Spleen (tissue), 11 donors: ENCODE measurements around the gene STX12. TPM values are rescaled to one million over a fixed set of nuclear protein-coding genes. Genes with fewer than 3 reads are reported as not detected.

Experiments
- DNase-seq: peaks from one replicate; pipeline ENCODE4 v3.0.0-alpha.2; 2020
- H3K27ac ChIP-seq, 8 donors: fragments of 200-600 bp; sonication (generic) in 7 of 8; 1 replicate in 4 of 8; 2 replicates in 4 of 8; pipeline versions ENCODE4 v1.5.0 to v1.8.0; 2016 to 2021; ENCODE audit warnings: inconsistent platforms in 4 of 8, mild to moderate bottlenecking in 4 of 8, moderate library complexity in 1 of 8
- H3K27me3 ChIP-seq, 7 donors: fragments of 200-600 bp; sonication (generic) in 6 of 7; replicated peaks in 1 of 7; 1 replicate in 4 of 7; 2 replicates in 3 of 7; pipeline versions ENCODE4 v1.5.0 to v1.8.0; 2016 to 2021; ENCODE audit warnings: inconsistent platforms in 3 of 7, mild to moderate bottlenecking in 1 of 7
- H3K36me3 ChIP-seq, 6 donors: fragments of 200-600 bp; sonication (generic) in 5 of 6; 1 replicate in 4 of 6; 2 replicates in 2 of 6; pipeline versions ENCODE4 v1.5.0 to v1.8.0; 2016 to 2021; ENCODE audit warnings: inconsistent platforms in 2 of 6
- H3K4me1 ChIP-seq, 6 donors: fragments of 200-600 bp; sonication (generic) in 5 of 6; 1 replicate in 3 of 6; 2 replicates in 3 of 6; pipeline versions ENCODE4 v1.5.0 to v1.8.0; 2016 to 2021; ENCODE audit warnings: inconsistent platforms in 3 of 6
- H3K4me3 ChIP-seq, 8 donors: fragments of 200-600 bp; sonication (generic) in 7 of 8; 1 replicate in 4 of 8; 2 replicates in 4 of 8; pipeline versions ENCODE4 v1.5.0 to v1.8.0; 2016 to 2021; ENCODE audit warnings: inconsistent platforms in 4 of 8, mild to moderate bottlenecking in 4 of 8, moderate library complexity in 2 of 8
- H3K9me3 ChIP-seq, 8 donors: fragments of 200-600 bp; sonication (generic) in 7 of 8; 1 replicate in 4 of 8; 2 replicates in 4 of 8; pipeline versions ENCODE4 v1.5.0 to v1.8.0; 2016 to 2021; ENCODE audit warnings: inconsistent platforms in 4 of 8
- POLR2A ChIP-seq, 3 donors: fragments of 450-650 bp; IDR thresholded peaks; one replicate each; pipeline ENCODE4 v1.5.1; 2017; ENCODE audit warnings: antibody characterized with exemption in 3 of 3, mild to moderate bottlenecking in 1 of 3
- POLR2AphosphoS5 ChIP-seq, 3 donors: sonication (generic); formaldehyde crosslinking; IDR thresholded peaks; one replicate each; pipeline ENCODE4 v1.5.1; 2017; ENCODE audit warnings: antibody characterized with exemption in 3 of 3
- WGBS, 5 donors: extraction: QIAGEN DNeasy Blood & Tissue Kit in 3 of 5; methylation state at CpG; one replicate each; pipeline versions ENCODE4 v1.1.5 to v1.1.7; 2013 to 2018; 5-methylcytosine and 5-hydroxymethylcytosine counted together
- intact Hi-C: fragments of 100-400 bp; cut with DNase I; formaldehyde crosslinking; loops from one replicate; pipeline ENCODE4 v1.15.0; 2023; ENCODE audit warnings: low total_unique reads
- polyA plus RNA-seq, 3 donors: library from polyadenylated mRNA; stranded (reverse); fragments of 200-250 nt; gene quantifications; one replicate each; pipeline ENCODE4 v1.2.1, GENCODE V29; 2013
- total RNA-seq, 7 donors: library from RNA; depleted of rRNA in 3 of 7; stranded (reverse); fragments of >200 nt in 3 of 7; fragmentation: NEBNext Ultra II Directional in 4 of 7; extraction: Animal tissue kit (Norgen Biotek cat#: 25700) in 4 of 7; gene quantifications; one replicate each; pipeline versions ENCODE4 v1.1.0 to v1.2.1, GENCODE V29; 2016 to 2021
- TF ChIP-seq, protein P1 (sequence below), 11 experiments: fragments of 200-600 bp in 7 of 11; fragments of 450-650 bp in 4 of 11; sonication (generic) in 4 of 11; IDR thresholded peaks in 8 of 11; conservative IDR thresholded peaks in 3 of 11; 1 replicate in 7 of 11; 2 replicates in 4 of 11; pipeline versions ENCODE4 v1.4.0 to v1.8.0; 2016 to 2021; ENCODE audit warnings: antibody characterized with exemption in 11 of 11, inconsistent platforms in 4 of 11, mild to moderate bottlenecking in 1 of 11
- donor health status: healthy with polysubstance abuse.
- donor health status: DM: no; HTN: no; CAD: no; lungs with moderate emphysema.
- donor health status: DM: no; HTN: no; CAD: no.
- donor health status: Bipolar disorder and iron deficiency.
- donor health status: healthy.
- donor health status: DM: no; HTN: no; CAD: no.
- donor health status: DM: yes; HTN: yes; CAD: no.

The STX12 gene
- total and polyA plus RNA-seq, 10 donors: 17.7 to 88.1 (median 48.2) TPM

DNA sequence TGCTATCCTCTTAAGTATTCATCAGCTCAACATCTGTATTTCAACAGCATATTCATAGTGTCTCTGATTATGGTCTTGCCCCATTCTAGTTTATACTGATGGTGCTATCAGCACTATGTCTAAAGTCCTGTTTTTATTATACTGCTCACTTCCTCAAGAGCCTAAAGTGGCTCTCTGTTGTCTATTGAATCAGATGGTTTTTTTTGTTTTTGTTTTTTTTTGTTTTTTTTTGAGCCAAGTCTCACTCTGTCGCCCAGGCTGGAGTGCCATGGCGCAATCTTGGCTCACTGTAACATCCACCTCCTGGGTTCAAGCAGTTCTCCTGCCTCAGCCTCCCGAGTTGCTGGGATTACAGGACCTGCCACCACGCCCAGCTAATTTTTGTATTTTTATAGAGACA is 6.1 kb downstream of the STX12 start:
- no peak for DNase-seq
- Histone ChIP-seq H3K27ac (peak overlapping the region in 3 of 8 donors; percentile 25 to 42 (median 41)), H3K27me3 (no peaks in the 10 kb centered on the region), H3K36me3 (peaks cover 0 to 75% (median 13%) of the 10 kb centered on the region in 6 donors), H3K4me1 (peaks cover 28 to 100% (median 57%) of the 10 kb centered on the region in 6 donors), H3K9me3 (no peaks in the 10 kb centered on the region), H3K4me3 (no peak overlapping the region)
- intact Hi-C loops: no loop called here
- WGBS, 5 donors: 71 to 92% (median 78%) methylated on average over 4 of the region's 4 CpGs
- TF ChIP-seq POLR2AphosphoS5 (IDR thresholded peaks at IDR 0.05) (no peak), POLR2A (IDR thresholded peaks at IDR 0.05) (no peak)
- TF ChIP-seq, protein P1, sequence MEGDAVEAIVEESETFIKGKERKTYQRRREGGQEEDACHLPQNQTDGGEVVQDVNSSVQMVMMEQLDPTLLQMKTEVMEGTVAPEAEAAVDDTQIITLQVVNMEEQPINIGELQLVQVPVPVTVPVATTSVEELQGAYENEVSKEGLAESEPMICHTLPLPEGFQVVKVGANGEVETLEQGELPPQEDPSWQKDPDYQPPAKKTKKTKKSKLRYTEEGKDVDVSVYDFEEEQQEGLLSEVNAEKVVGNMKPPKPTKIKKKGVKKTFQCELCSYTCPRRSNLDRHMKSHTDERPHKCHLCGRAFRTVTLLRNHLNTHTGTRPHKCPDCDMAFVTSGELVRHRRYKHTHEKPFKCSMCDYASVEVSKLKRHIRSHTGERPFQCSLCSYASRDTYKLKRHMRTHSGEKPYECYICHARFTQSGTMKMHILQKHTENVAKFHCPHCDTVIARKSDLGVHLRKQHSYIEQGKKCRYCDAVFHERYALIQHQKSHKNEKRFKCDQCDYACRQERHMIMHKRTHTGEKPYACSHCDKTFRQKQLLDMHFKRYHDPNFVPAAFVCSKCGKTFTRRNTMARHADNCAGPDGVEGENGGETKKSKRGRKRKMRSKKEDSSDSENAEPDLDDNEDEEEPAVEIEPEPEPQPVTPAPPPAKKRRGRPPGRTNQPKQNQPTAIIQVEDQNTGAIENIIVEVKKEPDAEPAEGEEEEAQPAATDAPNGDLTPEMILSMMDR (IDR thresholded peaks at IDR 0.05 in 8 of 11, conservative IDR thresholded peaks at IDR 0.05 in 3 of 11): no peak

DNA sequence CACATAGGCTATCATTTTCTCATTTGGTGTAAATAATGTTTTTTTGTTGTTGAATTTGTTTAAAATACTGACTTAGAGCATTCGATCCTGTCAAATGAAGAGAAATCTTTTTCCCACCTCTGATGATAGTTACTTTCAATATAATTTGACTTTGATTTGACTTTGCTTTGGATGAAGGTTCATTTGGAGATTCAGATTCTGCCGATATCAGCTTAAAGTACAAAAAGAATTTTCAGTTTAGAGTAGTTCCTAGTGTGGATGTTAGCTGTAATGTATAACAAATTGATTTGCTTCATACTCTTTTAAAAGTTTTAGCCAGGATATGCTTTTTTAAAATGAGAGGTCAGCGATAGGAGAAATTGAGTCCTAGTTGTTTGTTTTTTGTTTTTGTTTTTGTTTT is 9.9 kb downstream of the STX12 start:
- Histone ChIP-seq H3K4me3 (no peak overlapping the region), H3K27me3 (no peaks in the 10 kb centered on the region), H3K36me3 (peaks cover 0 to 46% (median 9%) of the 10 kb centered on the region in 6 donors), H3K9me3 (no peaks in the 10 kb centered on the region), H3K27ac (no peak overlapping the region), H3K4me1 (peaks cover 11 to 99% (median 48%) of the 10 kb centered on the region in 6 donors)
- TF ChIP-seq POLR2A (IDR thresholded peaks at IDR 0.05): no peak
- no peak for TF ChIP-seq POLR2AphosphoS5 (IDR thresholded peaks at IDR 0.05)
- TF ChIP-seq, protein P1 (IDR thresholded peaks at IDR 0.05 in 8 of 11, conservative IDR thresholded peaks at IDR 0.05 in 3 of 11): no peak
- DNase-seq: no peak
- intact Hi-C loops: no loop called here
- 95 to 99% (median 96%) methylated on average over 3 of the region's 3 CpGs for WGBS, 5 donors

DNA sequence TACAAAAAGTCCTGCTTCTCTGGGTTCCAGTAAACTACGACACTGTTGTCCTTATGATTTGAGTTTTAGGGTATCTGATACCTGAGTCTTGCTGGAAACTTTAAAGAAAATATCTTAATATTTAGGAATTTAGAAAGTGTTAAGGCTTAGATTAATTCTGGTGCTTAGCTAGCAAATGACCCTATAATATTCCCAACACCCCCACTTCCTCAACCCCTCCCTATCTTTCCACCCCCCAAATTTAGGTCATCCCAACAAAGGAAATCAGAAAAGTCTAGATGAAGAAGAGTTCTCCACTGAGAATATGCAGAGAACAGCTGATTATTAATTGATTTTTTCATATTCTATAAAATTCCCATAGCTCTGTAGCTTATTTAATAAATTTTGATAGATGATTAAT is 11.7 kb downstream of the STX12 start:
- Histone ChIP-seq H3K27ac (peak overlapping the region in 1 of 8 donors; percentile 61), H3K9me3 (no peaks in the 10 kb centered on the region), H3K36me3 (peaks cover 0 to 47% (median 12%) of the 10 kb centered on the region in 6 donors), H3K4me1 (peaks cover 6 to 99% (median 52%) of the 10 kb centered on the region in 6 donors), H3K4me3 (no peak overlapping the region), H3K27me3 (no peaks in the 10 kb centered on the region)
- no peak for DNase-seq
- intact Hi-C loops: no loop called here
- 97 to 100% (median 97%) methylated on average over 1 of the region's 1 CpG for WGBS, 5 donors
- TF ChIP-seq, protein P1 (IDR thresholded peaks at IDR 0.05 in 8 of 11, conservative IDR thresholded peaks at IDR 0.05 in 3 of 11): no peak
- TF ChIP-seq POLR2A (IDR thresholded peaks at IDR 0.05) (no peak), POLR2AphosphoS5 (IDR thresholded peaks at IDR 0.05) (no peak)

DNA sequence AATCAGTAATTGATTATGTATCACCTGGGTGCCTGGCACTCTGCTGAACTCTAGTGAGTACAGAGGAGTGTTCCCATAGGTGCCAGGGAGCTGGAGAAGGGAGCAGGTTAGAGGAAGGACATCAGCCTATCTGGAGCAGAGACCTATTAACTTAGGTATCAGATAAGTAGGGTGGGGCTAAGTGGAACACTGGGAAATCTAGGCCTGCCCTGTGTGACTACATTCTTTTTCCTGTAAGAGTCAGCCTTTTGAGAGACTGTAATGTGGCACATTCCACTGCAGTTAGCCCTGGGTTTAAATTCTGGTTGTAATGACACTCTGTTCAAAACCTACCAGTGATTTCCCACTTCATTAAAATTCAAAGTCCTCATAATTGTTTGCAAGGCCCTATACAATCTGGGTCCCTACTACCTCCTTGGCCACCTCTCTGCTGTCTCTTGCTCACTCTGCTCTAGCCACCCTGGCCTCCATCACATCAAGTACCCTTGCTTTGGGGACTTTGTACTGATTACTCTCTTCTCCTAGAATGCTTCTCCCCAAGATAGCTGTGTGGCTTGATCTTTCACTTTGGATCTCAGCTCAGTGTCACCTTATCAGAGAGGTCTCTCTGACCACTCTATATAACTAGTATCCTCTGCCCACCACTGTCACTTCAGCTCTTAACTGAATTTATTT is 12.9 kb downstream of the STX12 start:
- no peak overlapping the region for H3K4me3 ChIP-seq
- no peaks in the 10 kb centered on the region for H3K9me3 ChIP-seq
- TF ChIP-seq POLR2AphosphoS5 (IDR thresholded peaks at IDR 0.05) (no peak), POLR2A (IDR thresholded peaks at IDR 0.05) (no peak)
- TF ChIP-seq, protein P1 (IDR thresholded peaks at IDR 0.05 in 8 of 11, conservative IDR thresholded peaks at IDR 0.05 in 3 of 11): no peak
- intact Hi-C loops: no loop called here
- peaks cover 6 to 98% (median 50%) of the 10 kb centered on the region in 6 donors for H3K4me1 ChIP-seq
- peak overlapping the region in 3 of 8 donors; percentile 7 to 61 (median 14) for H3K27ac ChIP-seq
- no peaks in the 10 kb centered on the region for H3K27me3 ChIP-seq
- H3K36me3 ChIP-seq: peaks cover 0 to 47% (median 17%) of the 10 kb centered on the region in 6 donors
- no peak for DNase-seq
